Activated T-helper 9 cell treated with anti-CD3 and anti-CD28 coated beads, Interleukin-2, amount 50 U/mL, for 16 hours (primary cell): ENCODE data around the gene GLYATL2.

Source experiments
- DNase-seq: peaks from one replicate; pipeline ENCODE4 v3.0.0-alpha.2; 2020; ENCODE audit warnings: low read depth

Gene GLYATL2, protein sequence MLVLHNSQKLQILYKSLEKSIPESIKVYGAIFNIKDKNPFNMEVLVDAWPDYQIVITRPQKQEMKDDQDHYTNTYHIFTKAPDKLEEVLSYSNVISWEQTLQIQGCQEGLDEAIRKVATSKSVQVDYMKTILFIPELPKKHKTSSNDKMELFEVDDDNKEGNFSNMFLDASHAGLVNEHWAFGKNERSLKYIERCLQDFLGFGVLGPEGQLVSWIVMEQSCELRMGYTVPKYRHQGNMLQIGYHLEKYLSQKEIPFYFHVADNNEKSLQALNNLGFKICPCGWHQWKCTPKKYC

DNA sequence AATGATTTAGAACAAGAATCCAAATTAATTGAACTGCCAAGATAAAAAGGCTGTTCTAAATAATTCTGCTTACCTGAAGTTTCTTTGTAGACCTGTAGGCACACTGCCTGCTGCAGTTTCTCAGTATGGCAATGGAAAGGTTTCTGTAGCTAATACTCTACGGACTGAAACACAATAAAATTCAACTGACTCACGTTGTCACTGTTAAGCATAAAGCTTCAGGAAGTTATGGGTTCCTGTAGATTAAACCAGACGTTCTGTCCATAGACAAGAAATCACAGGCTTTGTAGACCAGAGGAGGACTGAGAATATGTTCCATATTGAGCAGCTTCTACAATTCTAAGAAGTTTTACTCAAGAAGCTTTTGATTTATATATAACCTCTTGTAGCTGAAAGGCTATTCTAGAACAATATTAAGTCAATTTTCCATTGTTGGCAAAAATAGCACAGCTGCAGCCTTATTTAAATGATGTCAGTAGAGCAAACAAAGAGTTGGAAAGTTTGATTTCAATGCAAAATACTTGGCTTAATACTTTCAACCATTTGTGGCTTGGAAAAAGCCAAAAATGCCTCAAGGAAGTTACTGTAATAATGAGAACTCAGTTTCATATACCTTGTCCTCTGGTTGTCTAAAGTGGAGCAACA, at the start of gene GLYATL2:
TSS of gene GLYATL2 (minus strand) at position 344 of the 645 bp plus-strand sequence. CDS start 5,092 bp downstream, outside the sequence.
- DNase-seq: no peak

DNA sequence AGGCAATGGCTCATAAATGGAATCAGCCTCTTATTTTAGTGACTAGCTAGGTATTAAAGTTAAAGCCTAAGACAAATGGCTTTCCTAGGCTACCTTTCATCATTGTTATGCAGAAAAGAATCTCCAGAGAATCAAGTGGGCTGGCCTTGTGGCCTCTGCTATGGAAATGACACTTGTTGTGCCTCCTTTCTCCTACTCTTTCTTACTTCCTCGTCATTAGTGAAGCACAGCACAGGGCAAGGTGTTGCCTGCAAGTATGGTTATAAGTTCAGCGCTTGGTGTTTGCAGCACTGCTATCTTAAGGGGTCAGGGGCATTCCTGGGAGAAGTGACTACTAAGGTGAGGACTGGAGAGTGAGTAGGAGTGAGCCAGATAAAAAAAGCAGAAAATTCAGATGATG, 49.4 kb upstream of the GLYATL2 start:
- no peak for DNase-seq

DNA sequence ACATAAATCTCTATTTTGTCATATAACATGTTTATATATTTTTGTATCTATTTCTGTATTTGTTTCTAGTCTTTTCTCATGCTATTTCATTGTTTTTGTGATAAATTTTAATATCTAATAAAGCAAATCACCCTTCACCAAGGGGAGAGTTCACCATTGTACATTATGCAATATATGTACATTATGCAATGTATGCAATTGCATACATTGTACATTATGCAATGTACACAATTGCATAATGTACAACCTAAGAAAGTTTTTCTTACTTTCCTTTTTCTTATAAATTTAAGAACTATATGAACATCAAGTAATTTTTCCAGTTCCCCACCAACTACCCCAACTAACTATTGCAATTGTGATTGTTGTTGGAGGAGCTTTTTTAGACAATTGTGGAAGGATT, 44.1 kb upstream of the GLYATL2 start:
- no peak for DNase-seq

DNA sequence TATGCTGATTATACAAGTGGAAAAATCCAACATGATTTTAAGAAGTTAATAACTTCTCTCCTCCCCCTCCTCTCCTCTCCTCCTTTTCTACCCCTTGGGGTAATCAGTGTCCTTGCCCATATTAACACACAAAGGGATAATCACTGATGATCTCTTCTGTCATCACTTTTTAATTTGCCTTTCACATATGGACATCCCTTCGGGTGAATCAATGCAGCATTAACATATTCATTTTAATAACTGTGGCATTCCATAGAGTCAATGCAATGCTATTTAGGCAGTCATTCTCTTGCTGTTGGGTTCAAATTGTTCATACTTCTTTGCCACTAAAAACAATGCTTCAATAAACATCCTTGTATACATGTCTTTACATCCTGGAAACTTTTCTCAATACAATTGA, 42.9 kb upstream of the GLYATL2 start:
- DNase-seq: no peak

DNA sequence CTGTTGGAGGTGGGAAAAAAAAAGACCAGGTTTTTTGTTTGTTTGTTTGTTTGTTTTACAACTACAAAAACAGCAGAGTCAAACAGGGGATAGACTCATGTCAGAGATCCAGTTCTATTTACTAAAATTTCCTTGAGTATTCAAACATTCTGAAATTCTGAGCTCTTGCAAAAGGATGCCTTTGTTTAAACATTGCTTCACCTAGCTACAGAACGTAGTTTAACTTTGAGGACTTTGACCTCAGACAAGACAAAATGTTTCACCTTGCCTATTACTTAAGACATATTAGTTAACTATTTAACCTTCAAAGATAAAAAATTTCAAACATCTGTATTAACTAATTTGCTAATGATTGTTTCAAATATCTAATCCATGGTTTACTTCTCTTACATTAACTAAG, 36.1 kb upstream of the GLYATL2 start:
- no peak for DNase-seq

DNA sequence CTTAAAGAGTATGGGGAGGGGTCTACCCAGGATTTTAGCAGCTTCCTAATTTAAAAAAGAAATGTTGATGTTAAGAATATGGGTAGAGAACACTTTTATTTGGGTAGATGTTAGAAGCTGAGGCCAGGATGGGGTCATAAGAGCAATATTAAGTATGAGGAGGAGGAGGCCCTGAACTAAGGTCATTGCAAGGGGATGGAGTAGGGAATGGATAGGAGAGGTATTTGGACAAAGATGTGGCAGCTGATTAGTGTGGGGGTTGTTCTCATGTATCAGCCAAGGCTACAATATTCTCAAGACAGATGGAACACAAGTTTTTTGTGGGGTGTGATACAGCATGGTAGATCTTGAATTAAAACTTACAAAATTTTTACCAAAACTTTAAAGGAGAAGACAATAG, 35.7 kb upstream of the GLYATL2 start:
- no peak for DNase-seq

DNA sequence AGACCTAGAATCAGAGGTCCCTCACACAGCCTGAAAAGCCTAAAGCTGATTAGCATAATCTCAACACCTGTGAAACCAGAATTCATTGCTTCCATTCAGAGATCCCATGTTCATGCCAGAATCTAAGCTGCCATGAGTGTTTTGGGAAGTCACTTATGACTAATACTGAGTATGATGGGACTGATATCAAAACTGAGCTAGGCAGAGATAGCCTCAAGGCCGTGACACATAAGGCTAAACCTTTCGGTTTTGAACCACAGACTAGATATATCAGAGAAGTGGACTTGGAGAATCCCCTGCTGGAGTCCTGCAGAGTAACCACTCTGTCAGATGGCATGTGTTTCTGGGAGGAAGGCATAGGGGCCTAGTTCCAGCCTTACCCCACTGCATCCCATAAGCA, 23.1 kb upstream of the GLYATL2 start:
- DNase-seq: no peak

DNA sequence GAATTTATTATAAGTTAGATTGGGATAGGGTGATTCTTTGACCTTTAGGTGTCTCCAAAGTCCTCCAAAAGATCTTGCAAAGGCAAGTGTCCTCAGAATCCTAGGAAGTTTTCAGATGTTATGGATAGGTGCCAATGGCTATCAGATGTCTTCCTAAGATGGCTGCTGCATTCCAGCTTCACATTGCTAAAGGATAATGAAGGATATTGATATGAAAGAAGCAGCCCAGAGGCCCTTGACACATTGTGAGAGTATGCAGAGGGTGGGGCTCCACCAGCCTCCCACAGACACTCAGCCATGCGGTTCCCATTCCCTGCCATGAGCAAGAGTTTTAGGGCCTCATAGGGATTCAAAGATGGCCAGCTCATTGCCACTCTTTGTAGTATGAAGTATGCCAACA, 22.3 kb upstream of the GLYATL2 start:
- no peak for DNase-seq

DNA sequence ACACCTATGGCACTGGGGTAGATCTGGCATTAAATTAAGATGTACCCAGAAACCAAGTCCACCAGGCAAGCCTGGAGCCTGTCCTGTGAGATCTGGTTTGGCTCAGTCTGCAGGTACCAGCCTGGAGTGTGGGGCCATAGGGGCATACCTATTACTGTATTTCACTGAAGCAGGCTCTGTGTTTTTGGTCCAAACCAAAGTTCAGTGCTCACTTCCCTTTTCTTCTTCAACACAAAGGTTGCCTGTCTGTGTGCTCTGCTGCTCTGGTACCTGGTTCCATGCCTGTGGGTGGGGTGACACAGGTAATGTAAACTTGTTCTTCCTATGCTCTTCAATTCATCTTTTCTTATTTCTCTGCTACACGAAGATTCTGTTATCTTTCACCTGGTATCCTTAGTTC, 19.8 kb upstream of the GLYATL2 start:
- DNase-seq: no peak

DNA sequence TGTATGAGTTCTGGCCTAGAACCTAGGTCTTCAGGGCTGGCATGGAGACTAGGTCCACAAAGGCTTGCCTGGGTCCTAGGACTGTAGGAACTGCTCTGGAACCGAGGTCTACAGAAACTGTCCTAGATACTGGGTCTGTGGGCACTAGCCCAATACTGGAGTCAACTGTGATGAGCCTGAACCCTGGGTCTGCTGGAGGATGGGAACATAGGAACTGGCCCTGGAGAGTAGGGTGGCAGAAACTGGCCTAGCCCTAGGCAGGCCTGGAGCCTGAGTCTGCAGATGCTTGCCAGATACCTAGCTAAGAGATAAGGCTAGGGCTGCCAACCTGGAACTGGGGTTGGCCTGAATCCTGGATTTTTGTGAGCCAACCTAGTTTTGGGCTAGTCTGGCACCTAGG, 19.2 kb upstream of the GLYATL2 start:
- DNase-seq: no peak

DNA sequence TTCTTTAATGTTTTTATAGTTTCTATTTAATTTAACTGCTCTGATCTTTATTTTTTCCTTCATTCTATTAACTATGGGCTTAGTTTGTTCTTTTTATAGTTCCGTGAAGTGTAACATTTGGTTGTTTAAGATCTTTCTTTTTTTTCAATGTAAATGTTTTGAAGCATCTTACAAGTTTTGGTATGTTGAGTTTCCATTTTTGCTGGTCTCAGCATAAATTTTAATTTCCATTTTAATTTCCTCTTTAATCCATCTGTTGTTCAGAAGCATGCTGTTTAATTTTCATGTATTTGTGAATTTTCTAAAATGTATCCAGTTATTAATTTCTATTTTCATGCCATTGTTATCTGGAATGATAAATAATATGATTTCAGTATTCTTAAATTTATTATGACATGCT, 17.0 kb upstream of the GLYATL2 start:
- no peak for DNase-seq

DNA sequence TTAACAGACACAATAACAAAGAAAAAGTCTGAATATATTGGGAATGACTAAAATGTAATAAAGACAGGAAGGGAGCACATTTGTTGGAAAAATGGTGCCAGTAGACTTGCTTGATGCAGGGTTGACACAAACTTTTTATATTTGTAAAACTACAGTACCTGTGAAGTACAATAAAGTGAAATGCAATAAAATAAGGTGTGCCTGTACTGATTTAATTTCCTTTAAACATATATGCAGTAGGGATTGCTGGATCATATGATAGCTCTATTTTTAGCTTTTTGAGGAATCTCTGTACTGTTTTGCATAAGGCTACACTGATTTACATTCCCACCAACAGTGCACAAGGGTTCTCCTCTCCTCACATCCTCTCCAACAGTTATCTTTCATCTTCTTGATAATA, 12.3 kb upstream of the GLYATL2 start:
- no peak for DNase-seq

DNA sequence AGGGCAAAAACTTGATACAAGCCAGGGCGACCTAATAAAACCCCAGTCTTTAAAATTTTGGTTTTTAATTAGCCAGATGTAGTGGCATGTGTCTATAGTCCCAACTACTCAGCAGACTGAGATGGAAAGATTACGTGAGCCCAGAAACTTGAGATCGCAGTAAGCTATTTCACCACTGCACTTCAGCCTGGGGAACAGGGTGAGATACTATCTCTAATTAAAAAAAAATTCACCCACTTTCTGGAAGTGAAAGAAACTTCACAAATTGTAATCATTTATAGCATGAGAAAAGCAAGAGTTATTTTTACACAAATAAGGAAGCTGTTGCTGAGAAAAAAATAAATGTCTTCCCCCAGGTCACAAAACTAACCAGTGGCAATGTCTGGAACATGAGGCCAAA, 882 bp upstream of the GLYATL2 start:
- no peak for DNase-seq

DNA sequence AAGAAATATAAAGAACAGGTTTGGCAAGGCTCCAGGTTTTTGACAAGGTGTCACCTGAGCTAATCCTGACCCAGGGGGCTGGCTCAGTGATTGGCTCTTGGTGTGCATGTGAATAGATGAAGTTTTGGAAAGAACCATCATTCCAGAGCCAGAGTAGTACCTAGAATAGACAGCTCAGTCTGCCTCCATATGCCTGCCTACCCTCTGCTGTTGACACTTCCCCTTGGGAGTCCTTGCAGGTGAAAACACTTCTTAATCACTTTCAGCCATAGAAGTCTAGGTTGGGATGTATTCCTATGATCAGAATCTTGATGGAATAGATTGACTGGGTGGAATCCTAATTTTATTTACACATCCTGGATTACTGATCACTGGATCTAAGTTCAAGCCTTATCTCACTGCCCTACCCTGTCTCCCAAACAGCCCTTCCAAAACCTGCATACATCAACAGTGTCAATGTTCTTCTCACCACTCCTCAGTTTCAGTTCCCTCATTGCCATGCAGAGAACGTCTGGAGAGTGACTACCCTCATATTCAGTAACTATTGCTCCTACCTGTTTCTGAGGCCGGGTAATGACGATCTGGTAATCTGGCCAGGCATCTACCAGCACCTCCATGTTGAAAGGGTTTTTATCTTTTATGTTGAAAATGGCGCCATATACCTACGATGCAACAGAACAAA, 6.7 kb downstream of the GLYATL2 start:
- no peak for DNase-seq

DNA sequence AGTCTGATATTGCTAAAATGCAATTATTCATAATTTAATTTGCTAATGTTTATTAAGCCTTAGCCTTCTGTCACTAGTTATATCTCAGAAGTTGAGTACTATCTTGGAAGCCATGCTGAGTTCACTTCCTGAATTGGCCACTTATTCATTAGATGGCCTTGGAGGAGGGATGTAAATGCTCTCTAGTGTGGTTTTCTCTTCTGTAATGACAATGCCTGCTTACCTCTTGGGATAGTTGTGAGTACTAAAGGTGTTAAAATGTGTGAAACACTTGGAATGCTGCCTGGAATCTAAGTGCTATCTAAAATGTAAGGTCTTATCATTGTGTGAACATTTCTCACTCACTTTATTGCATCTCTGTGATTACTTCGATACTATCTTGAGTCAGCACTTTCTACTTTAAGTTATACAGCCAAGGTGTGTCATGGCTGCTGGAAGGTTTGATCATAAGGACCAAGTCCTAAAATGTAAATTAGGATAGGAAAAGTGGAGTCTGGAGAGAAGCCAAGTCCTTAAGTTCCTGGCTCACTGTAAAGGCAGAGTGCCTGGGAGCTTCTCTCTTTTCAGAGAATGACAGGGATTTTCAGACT, 12.4 kb downstream of the GLYATL2 start:
- DNase-seq: no peak

DNA sequence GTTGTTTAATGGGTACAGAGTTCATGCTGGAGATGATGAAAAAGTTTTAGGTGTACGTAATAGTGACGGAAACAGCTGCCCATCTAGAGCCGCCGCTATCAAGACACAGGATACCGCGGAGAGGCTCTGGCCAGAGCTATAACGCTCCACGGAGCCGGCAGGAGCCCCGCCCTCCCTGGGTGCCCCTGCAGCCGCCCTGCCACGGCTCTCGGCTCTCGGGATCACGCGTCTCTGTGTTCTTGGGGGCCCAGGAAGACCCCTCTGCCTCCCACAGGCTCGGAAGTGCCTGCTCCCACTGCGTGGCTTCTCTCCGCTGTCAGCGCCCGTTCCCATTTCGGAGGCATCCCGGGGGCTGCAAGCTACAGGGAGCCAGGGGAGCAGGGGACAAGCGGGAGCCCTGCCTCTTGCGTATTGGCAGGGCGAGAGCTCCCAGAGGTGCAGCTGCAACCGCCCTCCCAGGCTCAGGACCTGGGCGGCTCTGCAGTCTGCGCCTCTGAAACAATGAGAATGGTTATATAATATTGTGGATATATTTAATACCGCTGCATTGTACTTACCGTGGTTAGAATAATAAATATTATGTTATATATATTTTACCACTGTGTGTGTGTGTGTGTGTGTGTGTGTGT, 13.7 kb downstream of the GLYATL2 start:
- DNase-seq: no peak

DNA sequence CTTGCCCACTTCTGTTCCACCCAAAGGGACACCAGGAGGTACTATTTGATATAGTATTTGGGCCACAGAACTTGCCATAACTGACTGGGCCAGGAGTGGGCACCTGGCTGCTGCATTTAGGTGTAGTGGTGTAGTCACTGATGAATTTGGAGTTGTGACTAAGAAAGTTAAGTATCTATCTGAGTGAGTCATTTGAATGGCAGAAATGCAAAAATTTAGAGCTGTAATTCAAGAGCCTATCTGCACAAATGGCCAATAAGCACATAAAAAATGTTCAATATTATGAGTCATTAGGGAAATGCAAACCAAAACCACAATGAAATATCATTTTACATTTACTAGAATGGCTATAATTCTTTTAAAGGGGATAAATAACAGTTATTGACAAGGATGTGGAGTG, 14.7 kb downstream of the GLYATL2 start:
- no peak for DNase-seq

DNA sequence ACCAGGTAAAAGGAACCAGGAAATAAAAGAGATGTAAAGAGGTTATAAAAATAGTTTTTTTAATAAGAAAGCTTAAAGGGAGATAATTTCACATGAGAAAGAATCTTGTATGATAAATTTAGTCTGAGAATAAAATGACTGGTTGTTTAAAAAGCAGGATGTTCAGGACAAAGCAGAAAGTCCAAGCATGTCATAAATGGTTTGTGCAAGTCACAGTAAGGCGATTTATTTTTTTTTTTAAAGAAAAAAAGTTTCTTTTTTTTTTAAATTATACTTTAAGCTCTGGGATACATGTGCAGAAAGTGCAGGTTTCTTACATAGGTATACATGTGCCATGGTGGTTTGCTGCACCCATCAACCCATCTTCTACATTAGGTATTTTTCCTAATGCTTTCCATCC, 30.8 kb downstream of the GLYATL2 start:
- DNase-seq: no peak

DNA sequence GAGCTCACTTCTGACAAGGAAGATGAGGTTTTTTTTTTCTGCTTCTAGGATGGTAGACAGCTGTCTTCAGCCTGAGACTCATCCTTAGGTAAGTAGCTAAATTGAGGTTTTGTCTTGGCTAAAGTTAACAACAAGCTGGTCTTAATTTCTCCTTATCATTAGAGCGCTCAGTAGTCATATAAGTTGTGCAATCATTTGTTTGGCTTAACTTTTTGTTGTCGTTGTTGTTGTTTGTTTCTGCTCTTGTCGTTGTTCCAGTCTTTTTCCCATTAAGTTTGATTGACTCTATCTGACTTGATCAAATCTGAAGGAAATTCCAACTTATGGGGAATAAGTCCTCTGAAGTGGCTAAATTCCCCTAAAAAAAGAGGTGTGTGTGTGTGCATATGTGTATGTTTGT, 33.0 kb downstream of the GLYATL2 start:
- no peak for DNase-seq

DNA sequence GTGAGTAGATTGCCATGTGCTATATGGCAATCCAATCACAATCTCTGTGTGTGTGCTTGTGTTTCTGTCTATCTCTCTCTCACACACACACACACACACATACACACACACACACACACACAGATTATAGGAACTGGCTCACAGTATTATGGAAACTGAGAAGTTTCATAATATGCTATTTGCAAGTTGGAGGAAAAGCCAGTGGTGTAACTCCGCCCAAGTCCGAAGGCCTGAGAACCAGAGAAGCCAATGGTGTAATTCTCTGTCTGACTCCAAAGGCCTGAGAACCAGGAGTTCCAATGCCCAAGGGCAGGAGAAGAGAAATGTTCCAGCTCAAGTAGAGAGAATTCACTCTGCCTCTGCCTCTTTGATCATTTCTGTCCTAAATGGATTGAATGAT, 37.2 kb downstream of the GLYATL2 start:
- DNase-seq: no peak

DNA sequence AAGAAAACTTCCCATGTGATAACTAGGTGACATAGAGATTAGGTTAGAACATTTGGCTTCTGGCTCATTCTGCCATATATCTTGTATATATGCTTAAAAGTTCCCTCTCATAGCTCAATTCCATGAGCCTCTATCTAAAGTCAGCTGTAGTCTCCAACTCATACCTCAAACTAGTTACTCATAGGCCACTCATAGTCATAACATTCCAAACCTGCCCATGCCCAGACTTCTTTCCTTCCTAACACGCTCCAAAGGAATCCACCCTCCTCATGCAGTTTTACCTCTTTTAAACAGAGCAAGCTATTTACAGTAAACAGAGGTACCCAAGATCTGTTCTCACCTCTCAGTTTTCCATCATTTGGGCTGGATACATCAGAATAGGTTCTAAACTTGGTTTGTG, 39.4 kb downstream of the GLYATL2 start:
- no peak for DNase-seq

DNA sequence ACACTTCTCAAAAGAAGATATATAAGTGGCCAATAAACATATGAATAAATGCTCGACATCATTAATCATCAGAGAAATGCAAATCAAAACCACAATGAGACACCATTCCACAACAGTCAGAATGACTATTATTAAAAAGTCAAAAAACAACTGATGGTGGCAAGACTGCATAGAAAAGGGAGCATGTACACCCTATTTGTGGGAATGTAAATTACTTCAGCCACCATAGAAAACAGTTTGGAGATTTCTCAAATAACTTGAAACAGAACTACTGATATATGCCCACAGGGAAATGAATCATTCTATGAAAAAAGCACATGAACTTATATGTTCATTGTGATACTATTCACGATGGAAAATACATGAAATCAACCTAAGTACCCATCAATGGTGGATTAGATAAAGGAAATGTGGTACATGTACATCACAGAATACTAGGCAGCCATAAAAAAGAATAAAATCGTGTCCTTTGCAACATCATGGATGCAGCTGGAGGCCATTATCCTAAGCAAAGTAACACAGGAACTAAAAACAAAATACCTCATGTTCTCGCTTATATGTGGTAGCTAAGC, 42.4 kb downstream of the GLYATL2 start:
- no peak for DNase-seq
